Measurements from ENCODE around the gene TNIP2.
A peak's percentile ranks its signal among the peaks of the same experiment; 100 is the strongest.

TNIP2 gene, protein sequence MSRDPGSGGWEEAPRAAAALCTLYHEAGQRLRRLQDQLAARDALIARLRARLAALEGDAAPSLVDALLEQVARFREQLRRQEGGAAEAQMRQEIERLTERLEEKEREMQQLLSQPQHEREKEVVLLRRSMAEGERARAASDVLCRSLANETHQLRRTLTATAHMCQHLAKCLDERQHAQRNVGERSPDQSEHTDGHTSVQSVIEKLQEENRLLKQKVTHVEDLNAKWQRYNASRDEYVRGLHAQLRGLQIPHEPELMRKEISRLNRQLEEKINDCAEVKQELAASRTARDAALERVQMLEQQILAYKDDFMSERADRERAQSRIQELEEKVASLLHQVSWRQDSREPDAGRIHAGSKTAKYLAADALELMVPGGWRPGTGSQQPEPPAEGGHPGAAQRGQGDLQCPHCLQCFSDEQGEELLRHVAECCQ

DNA sequence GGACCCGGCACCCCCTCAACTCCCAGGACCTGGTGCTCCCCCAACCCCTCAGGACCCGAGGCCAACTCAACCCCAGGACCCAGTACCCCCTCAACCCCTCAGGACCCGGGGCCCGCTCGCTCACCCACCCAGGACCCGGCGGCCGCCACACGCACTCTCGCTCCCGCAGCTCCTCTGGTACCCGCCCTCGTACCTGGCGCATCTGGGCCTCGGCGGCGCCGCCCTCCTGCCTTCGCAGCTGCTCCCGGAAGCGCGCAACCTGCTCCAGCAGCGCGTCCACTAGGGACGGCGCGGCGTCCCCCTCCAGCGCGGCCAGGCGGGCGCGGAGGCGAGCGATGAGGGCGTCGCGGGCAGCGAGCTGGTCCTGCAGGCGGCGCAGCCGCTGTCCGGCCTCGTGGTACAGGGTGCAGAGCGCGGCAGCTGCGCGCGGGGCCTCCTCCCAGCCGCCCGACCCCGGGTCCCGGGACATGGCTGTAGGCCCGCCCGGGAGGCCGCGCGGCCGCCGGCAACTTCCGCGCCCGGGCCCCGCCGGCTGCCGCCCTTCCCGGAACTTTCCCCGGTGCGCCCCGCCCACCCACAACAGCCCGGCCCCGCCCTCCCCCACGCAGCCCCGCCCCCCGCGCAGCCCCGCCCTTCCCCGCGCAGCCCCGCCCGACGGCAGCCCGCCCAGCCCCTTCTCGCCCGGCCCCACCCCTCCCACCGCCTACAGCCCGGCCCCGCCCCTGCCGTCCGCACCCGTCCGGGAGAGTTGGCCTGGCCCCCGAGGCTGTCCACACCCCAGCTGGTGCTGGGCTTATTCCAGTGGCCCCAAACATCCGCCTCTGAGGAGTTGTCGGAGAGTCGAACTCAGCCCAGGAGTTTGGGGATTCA is at the start of gene TNIP2:
Gene TNIP2 (minus strand): TSS at position 516 of the 870 bp plus-strand sequence. CDS start 47 bp downstream, at position 469.
- DNase-seq: peak; percentile 86 to 96 (median 91)

GRCh38 chr4:2804973-2805501 is 48.9 kb upstream of the TNIP2 start:
- DNase-seq: no peak

DNA sequence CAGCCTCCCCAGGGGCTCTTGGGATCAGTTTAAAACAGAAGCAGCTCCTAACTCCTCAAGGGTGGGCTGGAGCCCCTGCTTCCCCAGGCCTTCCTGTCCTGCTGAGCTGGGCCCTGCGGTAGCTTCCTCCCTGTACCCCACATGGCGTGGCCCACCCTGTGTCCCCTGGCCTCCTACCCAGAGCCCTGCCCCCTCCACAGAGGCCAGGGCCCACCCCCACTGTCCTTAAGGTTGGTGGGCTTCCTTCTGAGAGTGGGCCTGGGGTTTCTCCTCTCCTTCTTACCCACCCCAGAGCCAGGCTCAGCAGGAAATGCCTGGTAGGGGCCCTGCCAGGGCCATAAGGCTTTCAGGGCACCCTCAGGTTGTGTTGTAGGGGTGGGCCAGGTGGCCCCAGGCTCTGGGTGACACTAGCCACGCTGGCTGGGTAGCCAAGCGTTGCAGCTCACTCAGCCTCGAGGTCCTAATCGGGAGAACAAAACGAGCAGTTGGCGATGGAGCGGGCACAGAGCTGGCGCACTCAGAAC is 48.4 kb upstream of the TNIP2 start:
- DNase-seq: no peak

- DNase-seq: peak; percentile 94 to 96 (median 96)
Measured at GRCh38 chr4:2803624-2804448, 47.7 kb upstream of the TNIP2 start.

- DNase-seq: no peak
Measured at GRCh38 chr4:2802618-2803531, 46.7 kb upstream of the TNIP2 start.

- DNase-seq: peak; percentile 96 to 97 (median 97)
Measured at GRCh38 chr4:2800691-2801596, 44.8 kb upstream of the TNIP2 start.

DNA sequence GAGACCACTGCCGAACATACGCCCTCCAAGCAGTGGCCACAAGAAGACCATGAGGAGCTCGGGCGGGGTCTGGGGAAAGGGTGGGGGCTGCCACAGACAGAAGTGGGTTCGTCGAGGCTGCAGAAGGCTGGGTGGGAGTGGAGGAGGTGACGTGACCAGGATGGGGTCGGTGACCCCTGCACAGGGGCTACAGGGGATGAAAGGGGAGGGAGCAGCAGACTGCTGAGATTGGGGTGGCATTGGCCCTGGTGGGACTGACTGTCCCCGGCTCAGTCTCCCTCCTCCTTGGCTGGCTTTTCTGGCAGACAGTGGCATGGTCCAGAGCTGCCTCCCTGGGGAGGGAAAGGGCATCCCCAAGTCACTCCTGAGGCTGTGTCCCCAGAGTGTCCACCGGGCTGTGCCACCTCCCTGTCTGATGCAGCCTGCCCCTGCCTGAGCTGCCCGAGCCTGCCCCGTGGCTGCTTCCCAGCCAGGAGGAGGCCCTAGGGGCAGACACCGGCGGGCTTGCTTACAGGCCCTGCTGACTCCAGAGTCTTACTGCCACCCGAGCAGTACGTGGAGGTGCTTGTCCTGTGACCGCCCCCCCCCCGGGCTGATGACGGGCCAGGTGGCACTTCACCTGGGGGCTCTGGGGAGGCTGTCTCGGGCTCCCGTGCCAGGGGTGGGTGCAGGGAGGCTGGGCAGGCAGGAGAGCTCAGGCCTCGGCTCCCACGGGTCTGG is 44.0 kb upstream of the TNIP2 start:
- DNase-seq: peak in 2 of 3 donors; percentile 35 to 62

DNA sequence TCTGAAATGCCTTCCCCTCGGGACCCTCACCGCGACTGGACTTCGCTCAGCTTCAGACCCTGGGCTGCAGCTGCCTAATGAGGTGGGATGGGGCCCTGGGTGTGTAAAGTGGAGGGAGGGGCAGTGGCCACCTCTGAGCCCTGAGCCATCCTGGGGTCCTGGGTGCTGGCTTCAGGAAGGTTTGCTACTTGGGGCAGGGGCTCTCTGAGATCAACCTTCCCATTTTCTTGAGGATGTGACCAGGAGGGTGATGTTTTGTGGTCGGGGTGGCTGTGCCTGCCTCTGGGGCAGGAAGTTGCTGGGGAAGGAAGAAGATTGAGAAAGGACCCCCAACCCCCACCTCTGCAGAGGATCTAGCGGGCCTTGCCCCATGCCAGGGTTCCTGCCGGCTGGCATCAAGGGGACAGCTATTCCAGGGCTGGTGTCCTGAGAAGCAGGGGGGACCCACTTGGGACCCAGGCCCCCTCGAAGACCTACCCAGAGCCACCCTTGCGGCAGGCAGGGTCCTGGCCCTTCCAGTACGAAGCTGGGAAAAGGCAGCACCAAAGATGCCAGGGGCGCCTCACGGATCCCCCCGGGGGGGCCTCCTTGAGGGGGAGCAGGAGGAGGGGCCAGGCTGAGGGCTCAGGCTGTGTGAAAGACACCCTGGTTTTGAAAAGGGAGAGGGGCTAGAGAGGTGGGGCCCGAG is 43.2 kb upstream of the TNIP2 start:
- DNase-seq: peak in 1 of 3 donors; percentile 52

GRCh38 chr4:2798399-2799223 is 42.5 kb upstream of the TNIP2 start:
- peak; percentile 94 to 97 (median 95) for DNase-seq

DNA sequence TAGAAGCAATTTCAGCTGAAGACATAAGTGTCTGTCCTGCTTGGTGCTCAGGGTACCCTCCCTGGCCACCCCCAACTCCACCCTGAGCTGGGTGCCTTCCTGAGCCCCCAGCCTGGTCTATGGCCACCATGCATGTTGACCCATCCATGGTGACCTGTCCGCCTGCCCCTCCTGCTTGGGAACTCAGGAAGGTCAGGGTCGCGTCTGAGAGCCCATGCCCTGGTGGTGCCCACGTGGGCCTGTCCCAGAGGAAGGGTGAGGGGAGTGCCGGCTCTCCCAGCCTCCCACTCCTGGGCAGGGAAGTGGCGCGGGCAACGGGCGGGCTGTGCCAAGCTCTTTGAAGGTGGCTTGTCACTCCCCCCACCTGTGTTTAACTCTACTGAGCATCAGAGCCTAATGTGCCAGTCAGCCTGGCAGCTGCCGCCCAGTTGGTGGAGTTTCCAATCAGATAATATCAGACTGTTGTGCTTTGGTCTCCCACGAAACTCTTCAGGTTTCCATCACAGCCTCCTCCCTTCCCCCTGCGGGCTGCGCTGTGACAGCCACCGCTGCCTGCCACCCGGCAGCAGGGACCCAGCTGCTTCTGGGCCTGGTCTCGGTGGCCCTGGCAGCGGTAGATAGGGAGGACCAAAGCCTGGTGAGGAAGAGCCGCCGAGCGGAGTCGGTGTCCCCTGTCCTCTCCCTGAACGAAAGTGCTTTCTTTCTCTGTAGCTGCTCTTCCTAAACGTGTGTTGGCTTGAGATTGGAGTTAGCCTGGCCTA is 41.6 kb upstream of the TNIP2 start:
- DNase-seq: peak in 1 of 3 donors; percentile 48

DNA sequence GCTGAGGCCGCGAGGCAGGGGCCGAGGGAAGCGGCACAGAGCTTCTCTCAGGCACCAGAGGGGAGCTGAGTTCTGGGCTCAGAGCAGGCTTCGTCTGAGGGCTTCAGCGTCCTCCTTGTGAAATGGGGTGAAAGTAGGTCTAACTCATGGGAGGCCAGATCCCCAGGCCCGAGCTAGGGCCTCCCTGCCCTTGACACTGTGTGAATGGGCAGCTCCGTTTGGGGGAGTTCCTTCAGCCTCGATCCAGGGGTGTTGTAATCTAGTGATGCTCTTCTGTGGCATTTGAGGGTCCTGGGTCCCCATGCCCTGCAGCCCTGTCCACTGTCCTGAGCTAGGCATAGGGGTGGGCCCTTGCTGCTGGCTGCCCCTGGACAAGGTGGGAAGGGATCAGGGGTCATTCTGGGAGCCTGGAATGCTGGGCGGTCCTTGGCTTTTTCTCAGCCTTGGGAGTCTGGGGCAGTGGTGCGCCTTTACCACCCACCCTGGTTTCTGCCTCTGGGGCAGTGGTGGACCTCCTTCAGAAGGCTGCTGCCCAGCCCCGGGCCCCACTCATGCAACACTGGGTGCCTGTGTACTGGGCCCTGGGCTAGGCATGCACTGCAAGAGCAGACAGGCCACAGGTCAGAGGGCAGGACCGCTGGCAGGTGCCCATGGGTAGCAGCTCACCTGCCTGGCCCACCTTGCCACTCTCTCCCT is 40.9 kb upstream of the TNIP2 start:
- no peak for DNase-seq

- no peak for DNase-seq
Measured at GRCh38 chr4:2795893-2796848, 40.0 kb upstream of the TNIP2 start.

DNA sequence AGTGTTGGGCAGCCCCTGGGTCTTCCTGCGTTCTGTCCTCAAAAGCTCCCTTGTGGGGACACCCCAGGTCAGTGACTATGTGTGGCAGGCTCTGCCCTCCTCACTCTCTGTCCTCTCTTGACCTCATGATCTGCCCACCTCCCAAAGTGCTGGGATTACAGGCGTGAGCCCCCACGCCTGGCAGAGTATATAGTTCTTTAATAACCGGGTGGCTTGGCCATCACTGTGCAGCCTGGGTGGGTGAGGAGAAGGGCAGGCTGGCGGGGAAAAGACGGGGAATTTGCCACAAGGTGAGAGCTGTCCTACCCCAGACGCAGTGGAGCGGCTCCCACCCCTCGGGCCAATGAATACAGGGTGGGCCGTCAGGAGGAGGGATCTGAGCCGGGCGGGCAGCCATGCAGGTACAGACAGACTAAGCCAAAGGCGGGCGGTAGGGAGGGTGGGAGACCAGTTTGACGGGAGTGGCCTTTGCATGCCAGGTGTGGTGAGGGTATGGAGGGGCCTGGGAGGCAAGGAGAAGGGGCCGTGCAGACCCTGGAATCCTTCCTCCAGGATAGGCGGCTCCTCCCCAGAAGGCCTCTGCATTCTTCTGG is 39.3 kb upstream of the TNIP2 start:
- DNase-seq: no peak

DNA sequence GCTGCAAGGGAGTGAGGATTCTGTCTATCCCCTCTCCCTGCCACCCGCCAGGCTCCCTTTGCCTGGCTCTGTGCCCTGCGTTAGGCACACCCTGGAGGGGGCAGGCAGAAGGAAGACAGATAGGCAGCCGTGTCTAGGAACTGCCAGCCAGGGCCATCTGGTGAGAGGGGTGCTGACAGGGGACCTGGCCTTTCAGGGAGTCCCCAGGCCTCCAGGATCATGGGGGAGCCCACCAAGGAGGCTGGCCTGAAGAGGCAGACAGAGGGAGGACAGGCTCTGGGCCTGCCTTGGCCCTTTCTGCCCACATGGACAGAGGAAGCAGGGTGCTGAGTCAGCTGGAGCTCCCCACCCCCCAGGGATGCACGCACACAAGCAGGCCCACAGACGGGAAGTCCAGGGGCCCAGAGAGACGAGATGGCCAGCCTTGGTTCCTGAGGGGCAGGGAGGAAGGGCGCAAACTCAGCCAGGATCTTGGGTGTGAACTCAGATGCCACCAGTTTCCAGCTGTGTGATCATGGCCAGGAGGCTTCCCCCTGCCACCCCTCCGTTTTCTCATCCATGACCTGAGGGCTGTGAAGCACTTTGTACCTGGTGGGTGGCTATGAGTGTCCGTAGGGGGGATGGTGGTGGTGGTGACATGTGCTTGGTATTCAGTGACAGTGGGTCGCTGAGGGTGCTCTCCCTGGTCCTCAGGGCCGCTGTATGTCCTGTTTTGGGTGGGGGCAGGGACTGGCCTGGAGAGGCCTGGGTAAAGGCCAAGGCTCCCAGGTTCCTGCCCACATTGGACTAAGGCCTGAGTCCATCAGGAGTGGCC is 38.6 kb upstream of the TNIP2 start:
- DNase-seq: peak; percentile 80 to 87 (median 82)

All from suppressor macrophage treated with lipopolysaccharide for 1 hour (primary cell).